ENCODE measurements around the gene TNFSF10. TPM values are rescaled to one million over a fixed set of nuclear protein-coding genes. Genes with fewer than 3 reads are reported as not detected.

TNFSF10 gene
- total RNA-seq, 1 experiment from 2014 or later = not detected

DNA sequence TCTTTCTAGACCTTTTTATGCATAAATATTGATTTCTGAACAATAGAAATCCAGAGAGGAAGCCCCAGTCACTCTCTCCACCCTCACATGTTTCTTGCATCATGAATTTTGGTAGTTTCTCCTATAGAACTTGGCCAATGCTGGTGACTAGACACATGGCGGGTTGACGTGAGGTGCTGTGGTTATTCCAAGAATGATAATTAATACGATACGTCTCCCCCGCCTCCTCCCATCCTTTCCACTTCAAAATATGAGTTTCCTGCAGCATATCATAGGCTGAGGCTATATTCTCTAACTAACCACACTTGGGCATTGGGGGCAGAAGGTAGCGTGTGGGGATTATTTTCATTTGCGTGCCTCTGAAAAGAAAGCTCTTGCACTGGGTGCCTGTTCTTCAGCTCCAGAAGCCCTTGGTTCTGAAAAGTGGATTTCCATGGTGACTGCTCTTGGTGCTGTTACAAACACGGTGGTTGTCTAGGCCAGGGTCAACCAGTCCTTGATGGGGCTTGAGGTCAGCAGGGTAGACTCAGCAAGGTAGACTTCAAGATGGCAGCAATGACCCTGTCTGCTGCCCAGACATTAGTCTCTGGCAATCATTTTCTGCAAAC is 5.3 kb downstream of the TNFSF10 start:
- peaks cover 1% of the 10 kb centered on the region; the same call in 1 of the 2 replicates for H3K4me1 ChIP-seq (ENCODE audit: low read length)
- no peak overlapping the region for H3K9ac ChIP-seq (ENCODE audit: low read length)
- no peaks in the 10 kb centered on the region for H3K27me3 ChIP-seq (ENCODE audit: low read length)
- no peak overlapping the region for H2AFZ ChIP-seq (ENCODE audit: low read length)
- H3K36me3 ChIP-seq (ENCODE audit: insufficient read depth, low read length) = no peaks in the 10 kb centered on the region
- no peak overlapping the region for H3K4me2 ChIP-seq (ENCODE audit: low read depth, low read length, poor library complexity, severe bottlenecking)
- no peak overlapping the region for H3K27ac ChIP-seq (ENCODE audit: low read length)
- no peak overlapping the region for H3K4me3 ChIP-seq (ENCODE audit: low read length)
- no peaks in the 10 kb centered on the region for H3K9me3 ChIP-seq (ENCODE audit: low read length)
- no peaks in the 10 kb centered on the region for H4K20me1 ChIP-seq (ENCODE audit: insufficient read depth, low read depth, low read length)
- no peaks in the 10 kb centered on the region for H3K79me2 ChIP-seq (ENCODE audit: low read length)
- no peaks in the 10 kb centered on the region for H3K9me2 ChIP-seq (replicated peaks; ENCODE audit: insufficient read depth, low read length)
- DNase-seq = no peak

DNA sequence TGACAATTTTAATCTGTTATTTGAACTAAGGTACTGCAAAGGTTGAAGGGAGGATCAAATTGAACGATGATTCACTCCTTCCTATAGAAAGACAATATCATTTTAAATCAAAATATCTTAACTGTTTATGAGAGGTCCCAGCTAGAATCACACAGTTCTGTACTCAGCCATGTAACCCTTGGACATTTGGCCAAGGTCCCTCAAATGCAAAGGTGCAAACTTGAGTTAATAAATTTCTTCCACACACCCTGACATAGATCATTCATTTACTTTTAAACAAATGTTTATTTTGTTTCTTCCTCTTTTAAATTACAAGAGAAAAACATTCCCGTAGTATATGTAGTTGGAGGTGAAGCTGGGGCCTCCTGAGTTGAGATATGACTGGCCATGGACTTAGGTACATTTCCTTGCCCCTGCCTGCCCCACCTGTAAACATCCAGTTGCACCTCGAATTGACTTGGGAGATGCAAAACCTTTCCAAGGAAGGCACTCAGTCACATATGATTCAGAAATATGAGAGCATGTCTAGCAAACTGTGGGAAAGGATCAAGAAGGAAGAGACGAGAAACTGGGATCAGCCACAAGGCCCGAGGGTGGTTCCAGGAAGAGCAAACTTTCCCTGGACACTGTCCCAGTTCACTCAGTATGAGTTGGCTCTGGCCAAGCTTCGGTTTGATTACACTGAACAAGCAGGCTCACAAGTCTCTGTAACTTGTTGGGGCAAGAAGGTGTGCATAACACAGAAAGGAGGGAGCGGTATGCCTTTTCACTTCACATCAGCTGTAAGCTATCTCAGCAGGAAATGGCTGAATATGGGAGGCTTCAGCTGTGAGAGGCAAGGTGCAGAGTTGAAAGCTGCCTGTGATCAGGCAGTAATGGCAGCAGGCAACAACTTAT is 6.7 kb downstream of the TNFSF10 start:
- Histone ChIP-seq H3K27ac (ENCODE audit: low read length) (no peak overlapping the region), H3K27me3 (ENCODE audit: low read length) (no peaks in the 10 kb centered on the region), H3K4me2 (ENCODE audit: low read depth, low read length, poor library complexity, severe bottlenecking) (no peak overlapping the region), H3K9me2 (replicated peaks; ENCODE audit: insufficient read depth, low read length) (no peaks in the 10 kb centered on the region), H3K4me1 (ENCODE audit: low read length) (no peaks in the 10 kb centered on the region), H3K9me3 (ENCODE audit: low read length) (no peaks in the 10 kb centered on the region), H3K36me3 (ENCODE audit: insufficient read depth, low read length) (no peaks in the 10 kb centered on the region), H2AFZ (ENCODE audit: low read length) (no peak overlapping the region), H4K20me1 (ENCODE audit: insufficient read depth, low read depth, low read length) (no peaks in the 10 kb centered on the region), H3K79me2 (ENCODE audit: low read length) (no peaks in the 10 kb centered on the region), H3K4me3 (ENCODE audit: low read length) (no peak overlapping the region), H3K9ac (ENCODE audit: low read length) (no peak overlapping the region)
- DNase-seq = no peak

DNA sequence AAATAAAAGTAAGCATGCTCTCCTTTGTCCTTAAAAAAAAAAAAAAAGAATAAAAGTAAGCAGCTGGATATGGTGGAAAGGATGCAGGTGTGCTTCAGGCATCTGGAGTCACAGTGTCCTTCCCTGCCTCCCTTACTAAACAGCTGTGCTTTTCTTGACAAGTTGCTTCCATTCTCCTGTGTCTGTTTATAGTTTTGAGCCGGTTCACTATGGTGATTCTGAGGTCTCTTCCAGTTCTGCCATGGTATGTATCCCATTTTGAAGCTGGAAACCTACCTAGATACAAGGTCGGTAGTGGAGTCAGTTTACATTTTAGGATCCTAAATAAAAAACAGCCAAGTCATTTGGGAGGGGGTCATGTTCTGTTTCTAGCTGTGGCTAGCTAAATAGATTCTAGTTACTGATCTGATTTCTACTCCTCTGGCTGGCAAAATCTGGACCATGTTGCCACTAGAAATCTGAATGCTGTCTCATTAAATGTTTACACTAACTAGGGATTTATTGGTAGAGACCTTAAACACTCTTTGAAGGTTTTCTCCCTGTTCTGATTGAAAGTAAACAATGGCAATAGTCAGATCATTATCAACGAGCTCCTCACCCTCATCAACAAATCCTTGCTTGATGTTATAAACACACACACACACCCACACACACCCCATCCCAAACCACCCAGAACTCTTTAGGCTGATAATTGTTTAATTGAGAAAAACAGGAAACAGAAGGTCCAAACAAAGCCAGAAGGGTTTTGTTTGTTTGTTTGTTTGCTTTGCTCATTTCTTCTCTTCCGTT is 7.9 kb downstream of the TNFSF10 start:
- Histone ChIP-seq H3K9me3 (ENCODE audit: low read length) (no peaks in the 10 kb centered on the region), H3K27me3 (ENCODE audit: low read length) (no peaks in the 10 kb centered on the region), H3K4me3 (ENCODE audit: low read length) (no peak overlapping the region), H3K36me3 (ENCODE audit: insufficient read depth, low read length) (no peaks in the 10 kb centered on the region), H2AFZ (ENCODE audit: low read length) (no peak overlapping the region), H3K4me1 (ENCODE audit: low read length) (no peaks in the 10 kb centered on the region), H4K20me1 (ENCODE audit: insufficient read depth, low read depth, low read length) (no peaks in the 10 kb centered on the region), H3K79me2 (ENCODE audit: low read length) (no peaks in the 10 kb centered on the region), H3K9ac (ENCODE audit: low read length) (no peak overlapping the region), H3K9me2 (replicated peaks; ENCODE audit: insufficient read depth, low read length) (no peaks in the 10 kb centered on the region), H3K4me2 (ENCODE audit: low read depth, low read length, poor library complexity, severe bottlenecking) (no peak overlapping the region), H3K27ac (ENCODE audit: low read length) (no peak overlapping the region)
- no peak for DNase-seq

DNA sequence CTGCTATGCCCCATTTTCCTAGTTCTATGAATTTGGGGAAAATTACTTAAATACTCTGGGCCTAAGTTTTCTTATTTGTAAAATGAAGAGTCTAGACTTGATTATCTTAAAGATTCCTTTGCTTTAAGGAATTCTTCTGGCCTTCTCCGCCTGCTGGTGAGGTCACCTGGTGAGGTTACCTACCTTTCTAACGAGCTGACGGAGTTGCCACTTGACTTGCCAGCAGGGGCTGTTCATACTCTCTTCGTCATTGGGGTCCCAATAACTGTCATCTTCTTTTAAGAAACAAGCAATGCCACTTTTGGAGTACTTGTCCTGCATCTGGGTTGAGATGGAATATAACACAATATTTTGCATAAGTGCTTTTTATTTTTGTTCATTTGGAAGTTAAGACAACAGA is 8.6 kb downstream of the TNFSF10 start:
- Histone ChIP-seq H3K9me2 (replicated peaks; ENCODE audit: insufficient read depth, low read length) (no peaks in the 10 kb centered on the region), H3K4me1 (ENCODE audit: low read length) (no peaks in the 10 kb centered on the region), H3K4me2 (ENCODE audit: low read depth, low read length, poor library complexity, severe bottlenecking) (no peak overlapping the region)

DNA sequence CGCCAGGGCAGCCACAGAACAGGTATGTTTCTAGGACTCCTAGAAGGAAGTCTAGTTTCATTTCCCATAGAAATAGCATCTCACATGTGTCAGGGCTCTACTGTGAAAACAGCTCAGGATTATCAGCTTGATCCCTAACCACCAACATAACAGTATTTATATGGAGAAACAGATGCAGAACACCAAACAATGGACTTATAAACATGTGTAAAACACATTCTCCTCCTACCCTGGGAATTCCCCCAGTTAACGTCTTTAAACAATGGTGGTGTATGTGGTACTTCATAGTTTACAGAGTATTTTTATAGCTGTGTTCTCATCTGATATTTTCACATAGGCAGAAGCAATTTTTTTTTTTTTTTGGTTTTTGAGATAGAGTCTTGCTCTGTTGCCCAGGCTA is 9.7 kb downstream of the TNFSF10 start:
- no peak overlapping the region for H3K4me3 ChIP-seq (ENCODE audit: low read length)
- H3K4me1 ChIP-seq (ENCODE audit: low read length) = no peaks in the 10 kb centered on the region
- H2AFZ ChIP-seq (ENCODE audit: low read length) = no peak overlapping the region
- H3K27me3 ChIP-seq (ENCODE audit: low read length) = no peaks in the 10 kb centered on the region
- no peaks in the 10 kb centered on the region for H3K9me2 ChIP-seq (replicated peaks; ENCODE audit: insufficient read depth, low read length)
- no peak overlapping the region for H3K27ac ChIP-seq (ENCODE audit: low read length)
- H3K36me3 ChIP-seq (ENCODE audit: insufficient read depth, low read length) = no peaks in the 10 kb centered on the region
- no peak overlapping the region for H3K4me2 ChIP-seq (ENCODE audit: low read depth, low read length, poor library complexity, severe bottlenecking)
- H4K20me1 ChIP-seq (ENCODE audit: insufficient read depth, low read depth, low read length) = no peaks in the 10 kb centered on the region
- no peak overlapping the region for H3K9ac ChIP-seq (ENCODE audit: low read length)
- no peaks in the 10 kb centered on the region for H3K79me2 ChIP-seq (ENCODE audit: low read length)
- H3K9me3 ChIP-seq (ENCODE audit: low read length) = no peaks in the 10 kb centered on the region
- no peak for DNase-seq

More for the DNA sequence above, 8.6 kb downstream of the TNFSF10 start:
- no peaks in the 10 kb centered on the region for H3K27me3 ChIP-seq (ENCODE audit: low read length)
- no peak overlapping the region for H2AFZ ChIP-seq (ENCODE audit: low read length)
- H3K79me2 ChIP-seq (ENCODE audit: low read length) = no peaks in the 10 kb centered on the region
- H3K4me3 ChIP-seq (ENCODE audit: low read length) = no peak overlapping the region
- no peak overlapping the region for H3K9ac ChIP-seq (ENCODE audit: low read length)
- DNase-seq = no peak
- H4K20me1 ChIP-seq (ENCODE audit: insufficient read depth, low read depth, low read length) = no peaks in the 10 kb centered on the region
- no peaks in the 10 kb centered on the region for H3K36me3 ChIP-seq (ENCODE audit: insufficient read depth, low read length)
- no peaks in the 10 kb centered on the region for H3K9me3 ChIP-seq (ENCODE audit: low read length)
- H3K27ac ChIP-seq (ENCODE audit: low read length) = no peak overlapping the region

DNA sequence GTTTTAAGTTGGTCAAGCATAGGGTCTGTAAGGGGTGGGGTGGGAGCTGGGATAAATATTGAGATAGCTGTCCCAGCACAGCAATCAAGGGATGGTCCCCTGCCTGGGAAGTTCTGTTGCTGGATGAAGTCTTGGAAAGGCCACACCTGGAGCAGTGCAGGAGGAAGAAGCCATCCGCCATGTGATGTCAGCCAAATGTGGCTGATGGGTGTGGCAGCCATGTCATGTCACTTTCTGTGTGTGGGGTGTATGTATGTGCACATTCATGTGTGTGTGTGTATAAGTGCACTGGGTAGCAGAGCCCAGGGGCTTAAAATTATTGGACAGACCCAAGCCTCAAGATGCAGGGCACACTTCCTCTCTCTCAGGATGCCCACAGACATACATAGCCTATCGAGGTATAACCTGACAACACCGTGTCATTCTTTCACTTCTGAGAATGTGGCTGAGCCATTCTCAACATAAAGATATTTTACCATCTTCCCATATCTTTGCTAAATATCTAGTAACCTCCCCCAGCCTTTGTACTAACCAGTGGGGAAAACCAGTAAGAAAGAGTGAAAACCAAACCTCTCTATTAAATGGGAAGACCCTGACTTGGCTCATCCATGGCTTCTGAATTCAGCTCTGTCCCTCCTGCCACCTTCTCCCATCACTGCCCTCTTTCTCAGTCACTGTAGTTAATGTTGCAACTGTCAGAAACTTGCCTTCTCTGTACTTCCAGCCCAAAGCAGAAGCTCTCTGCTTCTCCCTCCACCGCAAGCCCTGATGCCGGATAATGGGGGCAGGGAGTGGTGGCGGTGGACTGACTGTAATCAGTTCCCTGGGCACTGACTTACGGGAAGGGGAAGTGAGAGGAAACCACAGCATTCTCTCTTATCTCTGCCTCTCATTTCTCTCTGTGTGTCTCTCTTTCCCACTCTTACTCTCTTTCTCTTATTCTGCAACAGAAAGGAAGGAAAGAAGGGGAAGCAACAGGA is 11.2 kb downstream of the TNFSF10 start:
- Histone ChIP-seq H4K20me1 (ENCODE audit: insufficient read depth, low read depth, low read length) (no peaks in the 10 kb centered on the region), H3K4me2 (ENCODE audit: low read depth, low read length, poor library complexity, severe bottlenecking) (no peak overlapping the region), H3K4me3 (ENCODE audit: low read length) (no peak overlapping the region), H3K27ac (ENCODE audit: low read length) (no peak overlapping the region), H3K9me3 (ENCODE audit: low read length) (no peaks in the 10 kb centered on the region), H3K79me2 (ENCODE audit: low read length) (no peaks in the 10 kb centered on the region), H3K9me2 (replicated peaks; ENCODE audit: insufficient read depth, low read length) (no peaks in the 10 kb centered on the region), H3K27me3 (ENCODE audit: low read length) (no peaks in the 10 kb centered on the region), H3K9ac (ENCODE audit: low read length) (no peak overlapping the region), H3K4me1 (ENCODE audit: low read length) (no peaks in the 10 kb centered on the region), H3K36me3 (ENCODE audit: insufficient read depth, low read length) (no peaks in the 10 kb centered on the region), H2AFZ (ENCODE audit: low read length) (no peak overlapping the region)
- DNase-seq = no peak

DNA sequence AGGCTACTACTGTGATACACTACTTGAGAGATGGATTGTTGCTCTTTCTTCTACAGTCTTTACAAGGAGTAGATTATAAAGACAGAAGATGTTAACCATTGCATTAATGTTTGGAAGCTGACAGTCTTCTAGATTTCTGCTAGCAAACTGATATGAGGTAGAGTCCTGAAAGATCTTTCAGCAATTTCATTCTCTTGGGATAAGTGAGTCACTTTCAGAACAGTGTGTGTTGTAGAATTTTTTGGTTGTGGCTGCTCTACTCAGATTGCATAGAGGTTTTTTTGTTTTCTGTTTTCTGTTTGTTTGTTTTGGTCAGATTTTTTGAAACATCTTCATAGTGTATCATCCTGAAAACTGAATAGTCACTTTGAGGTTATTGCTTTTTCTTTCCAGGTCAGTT is 17.1 kb downstream of the TNFSF10 start:
- DNase-seq = no peak
- H3K4me3 ChIP-seq (ENCODE audit: low read length) = no peak overlapping the region
- no peaks in the 10 kb centered on the region for H3K9me2 ChIP-seq (replicated peaks; ENCODE audit: insufficient read depth, low read length)
- H3K9ac ChIP-seq (ENCODE audit: low read length) = no peak overlapping the region
- H3K27ac ChIP-seq (ENCODE audit: low read length) = no peak overlapping the region
- H3K36me3 ChIP-seq (ENCODE audit: insufficient read depth, low read length) = no peaks in the 10 kb centered on the region
- no peak overlapping the region for H3K4me2 ChIP-seq (ENCODE audit: low read depth, low read length, poor library complexity, severe bottlenecking)
- no peaks in the 10 kb centered on the region for H4K20me1 ChIP-seq (ENCODE audit: insufficient read depth, low read depth, low read length)
- no peak overlapping the region for H2AFZ ChIP-seq (ENCODE audit: low read length)
- H3K4me1 ChIP-seq (ENCODE audit: low read length) = no peaks in the 10 kb centered on the region
- H3K9me3 ChIP-seq (ENCODE audit: low read length) = no peaks in the 10 kb centered on the region
- H3K79me2 ChIP-seq (ENCODE audit: low read length) = no peaks in the 10 kb centered on the region
- H3K27me3 ChIP-seq (ENCODE audit: low read length) = no peaks in the 10 kb centered on the region

Data from Karpas-422 (cell line).